ENCODE measurements around the gene SLC7A6. TPM values are rescaled to one million over a fixed set of nuclear protein-coding genes. Genes with fewer than 3 reads are reported as not detected.

The SLC7A6 gene
- 35.3 and 41.3 TPM in 2 replicates for total RNA-seq

DNA sequence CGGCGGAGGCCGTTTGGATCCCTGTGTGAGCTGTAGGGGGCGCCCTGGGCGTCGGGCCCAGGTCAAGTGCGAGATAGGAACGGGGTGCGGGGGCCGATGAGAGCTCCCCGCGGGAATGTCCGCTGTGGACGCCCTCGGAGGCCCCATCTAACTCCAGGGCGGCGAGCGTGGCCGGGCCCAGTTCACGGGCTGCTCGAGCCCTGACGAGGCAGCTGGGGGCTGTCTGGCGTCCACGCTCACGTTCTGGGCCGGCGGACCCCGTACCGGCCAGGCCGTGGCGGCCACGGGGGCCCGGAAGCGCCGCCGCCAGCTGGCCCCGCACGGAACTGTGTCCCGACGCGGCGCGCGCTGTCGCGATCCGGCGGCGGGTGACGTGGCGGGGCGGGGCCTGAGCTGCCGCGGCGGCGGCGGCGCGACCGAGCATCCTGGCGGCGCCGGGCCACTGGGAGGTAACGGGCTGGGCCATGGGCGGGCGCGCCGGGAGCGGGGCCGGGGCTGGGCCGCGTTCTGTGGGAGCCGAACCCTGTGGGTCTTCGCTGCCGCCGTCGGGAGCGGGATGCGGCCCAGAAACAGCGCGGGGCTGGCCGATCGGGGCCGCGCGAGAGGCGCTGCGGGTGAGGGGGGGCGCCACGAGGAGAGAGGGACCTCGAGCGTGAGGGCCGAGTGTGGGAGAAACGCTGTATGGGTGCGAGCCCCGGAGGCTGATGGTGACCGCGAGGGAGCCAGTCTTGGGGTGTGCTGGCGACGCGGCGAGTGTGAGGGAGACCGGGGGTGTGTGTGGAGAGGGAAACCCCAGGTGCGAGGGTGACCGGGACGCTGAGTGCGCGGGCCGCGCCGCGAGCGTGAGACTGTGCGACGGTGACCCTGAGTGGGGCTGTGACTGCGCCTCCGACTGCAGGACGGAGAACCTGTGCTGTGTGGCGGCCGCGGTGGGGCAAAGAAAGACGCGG is at the start of gene SLC7A6:
TSS of gene SLC7A6 (plus strand) at position 399 of the 950 bp plus-strand sequence. CDS start 10,201 bp downstream, outside the sequence.

DNA sequence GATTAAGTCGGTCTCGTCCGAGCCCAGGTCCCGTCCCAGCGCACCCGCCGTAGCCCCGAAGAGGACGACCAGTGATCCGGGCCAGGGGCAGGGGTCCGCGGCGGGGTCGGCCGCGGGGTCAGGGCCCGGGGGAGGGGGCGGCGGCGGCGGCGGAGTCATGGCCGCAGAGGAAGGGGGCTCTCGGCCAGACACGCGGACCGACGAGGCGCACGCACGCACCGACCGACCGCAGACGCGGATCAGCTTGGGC is 28.5 kb upstream of the SLC7A6 start, which contains the start of gene ESRP2:
TSS of gene ESRP2 (minus strand) at position 241 of the 250 bp plus-strand sequence. CDS start at position 159, 82 bp downstream.

DNA sequence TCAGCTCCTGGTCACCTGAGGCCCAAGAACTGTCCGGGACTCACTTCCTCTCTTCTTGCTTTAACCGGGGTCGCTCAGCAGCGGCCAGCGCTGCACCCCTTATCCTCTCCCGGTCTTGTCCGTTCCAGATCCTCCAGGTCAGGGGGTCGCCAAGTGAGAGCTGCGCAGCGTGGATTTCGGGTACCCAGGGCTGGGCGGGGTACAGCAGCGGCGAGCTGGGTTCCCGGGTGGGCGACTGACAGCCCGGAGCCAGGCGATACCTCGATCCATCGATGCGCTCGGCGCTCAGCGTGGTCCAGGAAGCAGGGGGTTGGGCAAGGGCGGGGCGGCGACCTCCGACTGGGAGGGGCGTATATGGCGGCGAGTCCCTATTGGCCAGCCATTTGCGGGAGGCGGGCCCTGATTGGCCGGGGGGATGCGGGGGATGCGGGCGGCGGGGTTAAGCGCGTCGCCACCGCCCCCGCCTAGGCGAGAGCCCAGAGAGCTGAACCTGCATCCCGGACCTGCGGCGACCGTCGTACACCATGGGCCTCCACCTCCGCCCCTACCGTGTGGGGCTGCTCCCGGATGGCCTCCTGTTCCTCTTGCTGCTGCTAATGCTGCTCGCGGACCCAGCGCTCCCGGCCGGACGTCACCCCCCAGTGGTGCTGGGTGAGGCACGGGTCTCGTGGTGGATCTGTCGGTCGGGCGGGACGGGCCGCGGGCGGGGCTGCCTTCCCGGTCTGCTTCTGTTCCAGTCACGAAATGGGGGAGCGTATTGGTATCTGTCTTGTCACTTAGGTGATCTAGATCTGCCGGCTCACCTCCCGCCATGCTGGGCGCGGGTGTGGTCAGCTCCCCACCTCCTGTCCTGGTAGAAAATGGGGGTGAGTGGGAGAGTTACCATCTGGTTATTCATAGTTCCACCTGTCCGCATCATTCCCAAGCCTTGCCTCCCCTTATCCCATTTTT is 19.1 kb upstream of the SLC7A6 start, which contains the start of gene PLA2G15:
TSS of gene PLA2G15 (plus strand) at position 471 of the 951 bp plus-strand sequence. CDS start at position 525, 54 bp downstream.

DNA sequence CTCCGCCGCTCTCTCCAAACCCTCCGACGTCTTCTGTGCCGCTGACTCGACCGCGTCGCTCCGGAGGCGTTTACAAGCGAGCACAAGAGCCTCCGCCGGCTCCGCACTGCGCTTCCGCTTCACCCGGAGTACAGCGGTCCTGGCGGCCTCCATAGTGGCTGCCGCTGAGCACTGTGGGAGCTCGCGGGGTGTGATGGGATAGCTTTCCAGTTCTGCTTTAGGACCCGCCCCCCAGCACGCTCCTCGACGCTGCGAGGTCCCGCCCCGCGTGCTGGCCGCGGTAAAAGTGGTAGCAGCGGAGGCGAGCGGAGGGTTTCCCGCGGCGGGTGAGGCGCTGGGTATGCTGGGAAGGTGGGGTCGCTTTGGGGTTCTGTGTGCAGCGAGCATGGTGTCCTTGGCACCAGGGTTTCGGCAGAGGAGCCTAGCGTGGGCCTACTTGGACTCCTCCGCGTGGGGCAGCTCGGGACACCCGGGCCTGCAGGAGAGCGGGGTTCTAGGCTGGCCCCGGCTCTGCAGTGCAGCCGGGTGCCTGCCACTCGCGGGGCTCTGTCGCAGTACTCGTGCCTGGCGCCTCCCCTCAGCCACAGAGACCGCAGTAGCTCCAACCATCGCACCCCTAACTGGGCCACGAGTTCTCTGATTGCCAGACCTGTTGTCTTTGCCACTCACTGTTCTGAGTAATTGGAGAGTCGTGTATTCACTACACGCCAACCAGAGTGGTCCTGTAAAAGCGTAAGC is 46.6 kb downstream of the SLC7A6 start, which contains the start of the genes PRMT7 and SLC7A6OS:
TSS of gene PRMT7 (plus strand) at position 246 of the 738 bp plus-strand sequence. CDS start 4,961 bp downstream, outside the sequence.
TSS of gene SLC7A6OS (minus strand) at position 173 of the 738 bp plus-strand sequence. CDS start at position 153, 20 bp downstream.

Small RNAs within 50 kb of the gene (small RNA-seq; reads per million reads assigned to genes)
- gene RNU4-30P (not detected), gene RNU6-1262P (not detected)

Other genes starting within 250 kb of the SLC7A6 start
- gene DPEP2NB, start 248.6 kb upstream of the SLC7A6 start, total RNA-seq = not detected in 2 replicates
- gene DDX28, start 241.3 kb upstream of the SLC7A6 start, total RNA-seq = 8.5 and 8.9 TPM in 2 replicates
- gene DUS2, start 241.2 kb upstream of the SLC7A6 start, total RNA-seq = 10.5 and 13.2 TPM in 2 replicates
- gene NFATC3, start 179.2 kb upstream of the SLC7A6 start, total RNA-seq = 32.3 and 39.0 TPM in 2 replicates
- gene ESRP2, start 28.4 kb upstream of the SLC7A6 start, total RNA-seq = 0.11 and 0.13 TPM in 2 replicates
- 22.7 and 24.6 TPM in 2 replicates for gene PLA2G15, start 19.2 kb upstream of the SLC7A6 start, total RNA-seq
- 12.0 and 12.4 TPM in 2 replicates for gene SLC7A6OS, start 46.4 kb downstream of the SLC7A6 start, total RNA-seq
- gene PRMT7, start 46.5 kb downstream of the SLC7A6 start, total RNA-seq = 35.1 and 45.9 TPM in 2 replicates
- 0.26 and 0.32 TPM in 2 replicates for gene SMPD3, start 184.0 kb downstream of the SLC7A6 start, total RNA-seq